ENCODE measurements around the gene ARSB. TPM values are rescaled to one million over a fixed set of nuclear protein-coding genes. Genes with fewer than 3 reads are reported as not detected.

Gene ARSB
- total RNA-seq, 4 donors from 2014 or later, result 9.1 to 12.7 (median 10.7) TPM

GRCh38 chr5:78757269-78758053 lies 227.6 kb downstream of the ARSB start:
- in situ Hi-C loops (cut with MboI; ENCODE audit: low pct_ligation_motif_present in 1 of 4, low pct_unique_long_range_greater_than_20kb in 1 of 4, low sequenced_read_pairs in 3 of 4), result no loop called here
- no peak for DNase-seq

GRCh38 chr5:78756858-78757257 lies 228.3 kb downstream of the ARSB start:
- Histone ChIP-seq H3K36me3 (no peaks in the 10 kb centered on the region), H3K9me3 (no peaks in the 10 kb centered on the region), H3K27ac (no peak overlapping the region), H3K27me3 (no peaks in the 10 kb centered on the region), H3K4me1 (peaks cover 0 to 12% (median 2%) of the 10 kb centered on the region in 4 donors), H3K4me3 (no peak overlapping the region)
- no peak for DNase-seq
- WGBS, 2 donors (ENCODE audit: low coverage in 1 of 2), result 41 to 73% methylated on average over 3 of the region's 3 CpGs
- intact Hi-C loops (cut with DNase I; ENCODE audit: low total_unique reads) (no loop called here), in situ Hi-C loops (cut with MboI; ENCODE audit: low pct_ligation_motif_present in 1 of 4, low pct_unique_long_range_greater_than_20kb in 1 of 4, low sequenced_read_pairs in 3 of 4) (no loop called here)
- TF ChIP-seq POLR2AphosphoS5 (IDR thresholded peaks at IDR 0.05), result no peak
- no peak for TF ChIP-seq EP300 (IDR thresholded peaks at IDR 0.05; ENCODE audit: low read depth)
- no peak for TF ChIP-seq POLR2A (IDR thresholded peaks at IDR 0.05)
- no peak for TF ChIP-seq CTCF (IDR thresholded peaks at IDR 0.05)

More at GRCh38 chr5:78757269-78758053, 227.6 kb downstream of the ARSB start:
- intact Hi-C loops (cut with DNase I; ENCODE audit: low total_unique reads), result no loop called here
- Histone ChIP-seq H3K9me3 (no peaks in the 10 kb centered on the region), H3K4me1 (peaks cover 0 to 12% (median 2%) of the 10 kb centered on the region in 4 donors), H3K4me3 (no peak overlapping the region), H3K27ac (no peak overlapping the region), H3K27me3 (no peaks in the 10 kb centered on the region), H3K36me3 (no peaks in the 10 kb centered on the region)
- TF ChIP-seq POLR2A (IDR thresholded peaks at IDR 0.05) (no peak), POLR2AphosphoS5 (IDR thresholded peaks at IDR 0.05) (no peak), CTCF (IDR thresholded peaks at IDR 0.05) (no peak), EP300 (IDR thresholded peaks at IDR 0.05; ENCODE audit: low read depth) (no peak)
- 68 to 84% methylated on average over 3 to 7 of the region's 7 CpGs for WGBS, 2 donors (ENCODE audit: low coverage in 1 of 2)

GRCh38 chr5:78755822-78756429 lies 229.2 kb downstream of the ARSB start:
- peaks cover 0 to 12% (median 2%) of the 10 kb centered on the region in 4 donors for H3K4me1 ChIP-seq
- no peaks in the 10 kb centered on the region for H3K9me3 ChIP-seq
- H3K36me3 ChIP-seq, result no peaks in the 10 kb centered on the region
- no peak for DNase-seq
- WGBS, 2 donors (ENCODE audit: low coverage in 1 of 2), result 72 to 100% methylated on average over 1 to 2 of the region's 2 CpGs
- no peaks in the 10 kb centered on the region for H3K27me3 ChIP-seq
- no peak overlapping the region for H3K4me3 ChIP-seq
- intact Hi-C loops (cut with DNase I; ENCODE audit: low total_unique reads), result no loop called here
- in situ Hi-C loops (cut with MboI; ENCODE audit: low pct_ligation_motif_present in 1 of 4, low pct_unique_long_range_greater_than_20kb in 1 of 4, low sequenced_read_pairs in 3 of 4), result no loop called here
- TF ChIP-seq POLR2A (IDR thresholded peaks at IDR 0.05) (no peak), CTCF (IDR thresholded peaks at IDR 0.05) (no peak), POLR2AphosphoS5 (IDR thresholded peaks at IDR 0.05) (no peak), EP300 (IDR thresholded peaks at IDR 0.05; ENCODE audit: low read depth) (no peak)
- H3K27ac ChIP-seq, result no peak overlapping the region

GRCh38 chr5:78754655-78755054 lies 230.5 kb downstream of the ARSB start:
- Histone ChIP-seq H3K27ac (no peak overlapping the region), H3K4me3 (no peak overlapping the region), H3K27me3 (no peaks in the 10 kb centered on the region), H3K36me3 (no peaks in the 10 kb centered on the region), H3K4me1 (peaks cover 0 to 12% (median 2%) of the 10 kb centered on the region in 4 donors), H3K9me3 (no peaks in the 10 kb centered on the region)
- DNase-seq, result no peak
- in situ Hi-C loops (cut with MboI; ENCODE audit: low pct_ligation_motif_present in 1 of 4, low pct_unique_long_range_greater_than_20kb in 1 of 4, low sequenced_read_pairs in 3 of 4) (no loop called here), intact Hi-C loops (cut with DNase I; ENCODE audit: low total_unique reads) (no loop called here)
- 33 to 35% methylated on average over 2 of the region's 2 CpGs for WGBS, 2 donors (ENCODE audit: low coverage in 1 of 2)
- TF ChIP-seq CTCF (IDR thresholded peaks at IDR 0.05) (no peak), POLR2AphosphoS5 (IDR thresholded peaks at IDR 0.05) (no peak), EP300 (IDR thresholded peaks at IDR 0.05; ENCODE audit: low read depth) (no peak), POLR2A (IDR thresholded peaks at IDR 0.05) (no peak)

Data from transverse colon (tissue), 4 donors.